GM19239 (cell line): ENCODE results near the gene TNFAIP8L3.
"Not testable (repeated sequence)": the region's sequence is repeated elsewhere in the genome, so short reads cannot be mapped to it uniquely, and the experiment has no call there.

Experiments
- DNase-seq: peaks from one replicate; pipeline ENCODE4 v3.0.0; 2011; ENCODE audit warnings: low spot score; ENCODE audit not compliant: insufficient read length
- FAIRE-seq: peaks from 2 replicates; lab custom pipeline; 2011; peaks lifted over from hg19 to GRCh38; lab: Jason Lieb, UNC

Gene TNFAIP8L3

DNA sequence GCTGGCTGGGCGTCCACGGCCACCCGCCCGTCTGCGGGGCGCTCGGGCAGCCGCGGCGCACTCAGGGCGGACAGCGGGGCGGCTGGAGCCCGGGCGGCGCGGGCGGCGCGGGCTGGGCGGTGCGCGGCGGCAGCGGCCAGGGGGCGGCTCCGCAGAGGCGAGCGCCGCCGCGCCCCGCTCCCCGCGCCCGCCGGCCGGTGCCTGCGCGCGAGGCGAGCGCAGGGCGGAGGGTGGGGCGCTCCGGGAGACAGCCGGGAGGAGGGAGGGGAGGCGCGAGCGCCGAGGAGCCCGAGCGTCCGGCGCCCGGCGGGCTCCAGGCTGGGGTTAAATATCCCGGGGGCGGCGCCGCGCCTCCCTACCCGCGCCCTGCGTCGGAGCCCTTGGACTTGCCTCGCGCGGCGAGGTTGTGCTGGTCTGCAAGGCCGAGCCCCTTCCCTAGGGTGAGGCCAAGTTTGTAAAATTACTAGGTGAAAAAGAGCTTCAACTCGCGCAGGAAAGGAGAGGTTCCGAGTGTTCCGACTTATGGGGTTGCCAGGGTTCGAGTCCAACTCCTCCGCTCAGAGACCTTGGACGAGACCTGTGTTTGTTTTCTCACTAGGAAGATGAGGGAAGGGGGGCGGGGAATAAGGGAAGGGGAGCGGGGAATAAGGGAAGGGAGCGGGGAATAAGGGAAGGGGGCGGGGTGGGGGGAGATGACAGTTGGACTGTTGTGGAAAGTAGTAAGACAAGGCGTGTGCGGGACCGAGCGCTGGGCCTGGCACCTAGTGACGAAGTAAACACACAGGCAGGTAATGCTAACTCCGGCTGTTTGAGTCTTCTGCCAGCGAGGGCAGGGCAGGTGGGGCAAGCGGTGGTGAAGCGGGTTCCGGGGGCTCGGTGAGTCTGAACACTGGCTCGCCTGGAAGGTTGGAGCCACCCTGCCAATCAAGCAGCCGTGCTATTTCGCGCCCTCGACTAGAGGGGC is at the start of gene TNFAIP8L3:
TSS of gene TNFAIP8L3 (minus strand) at position 301 of the 964 bp plus-strand sequence. CDS start 311 bp downstream, outside the sequence.
- no peak for DNase-seq

DNA sequence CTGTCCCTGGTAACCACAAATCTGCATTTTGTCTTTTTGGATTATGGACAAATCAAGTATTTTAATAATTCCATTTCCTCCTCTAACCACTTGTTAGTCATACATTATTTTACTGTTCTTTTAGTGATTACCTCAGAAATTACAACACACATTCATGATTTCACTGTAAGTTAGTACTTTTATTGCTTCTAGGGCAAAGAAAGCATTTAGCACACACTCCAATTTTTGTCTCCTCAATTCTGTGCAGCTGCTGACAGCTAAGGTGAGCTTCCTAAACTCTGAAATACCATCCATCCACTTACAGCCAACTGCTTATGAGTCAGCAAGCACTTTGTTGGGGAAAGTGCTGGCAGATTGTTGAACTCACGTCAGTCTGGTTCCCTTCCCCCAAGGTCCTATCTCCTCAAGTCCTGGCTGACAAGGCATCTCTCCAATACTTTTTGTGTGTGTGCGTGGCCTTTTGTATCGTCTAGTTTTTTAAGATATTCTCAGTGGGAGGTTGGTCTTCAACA is 49.4 kb upstream of the TNFAIP8L3 start:
- DNase-seq (no peak), FAIRE-seq (no peak)

More for the DNA sequence above, at the start of gene TNFAIP8L3:
- no peak for FAIRE-seq

GRCh38 chr15:51140347-51140746 is 45.6 kb upstream of the TNFAIP8L3 start:
- DNase-seq, FAIRE-seq: not testable (repeated sequence)

- FAIRE-seq (no peak), DNase-seq (no peak)
Measured at GRCh38 chr15:51139091-51139490, 44.4 kb upstream of the TNFAIP8L3 start.

- FAIRE-seq (no peak), DNase-seq (no peak)
Measured at GRCh38 chr15:51137880-51138430, 43.2 kb upstream of the TNFAIP8L3 start.

DNA sequence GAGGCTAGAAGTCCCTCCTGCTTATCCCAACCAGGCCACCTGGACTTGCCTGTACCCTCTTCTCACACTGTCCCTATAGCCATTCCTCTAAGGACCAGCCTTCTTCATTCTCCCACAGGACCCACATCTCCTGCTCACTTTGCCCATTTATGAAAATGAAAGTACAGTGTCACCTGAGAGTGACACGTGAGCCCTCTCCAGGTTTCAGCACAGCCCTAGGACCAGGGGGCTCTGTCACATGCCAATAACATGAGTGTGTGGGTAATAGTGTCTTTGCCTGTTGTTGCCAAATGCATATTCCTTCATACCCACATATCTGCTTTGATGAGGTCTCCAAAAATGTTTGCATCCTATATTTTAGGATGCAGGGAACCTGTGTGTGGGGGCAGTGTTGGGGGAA is 42.3 kb upstream of the TNFAIP8L3 start:
- FAIRE-seq (no peak), DNase-seq (no peak)

DNA sequence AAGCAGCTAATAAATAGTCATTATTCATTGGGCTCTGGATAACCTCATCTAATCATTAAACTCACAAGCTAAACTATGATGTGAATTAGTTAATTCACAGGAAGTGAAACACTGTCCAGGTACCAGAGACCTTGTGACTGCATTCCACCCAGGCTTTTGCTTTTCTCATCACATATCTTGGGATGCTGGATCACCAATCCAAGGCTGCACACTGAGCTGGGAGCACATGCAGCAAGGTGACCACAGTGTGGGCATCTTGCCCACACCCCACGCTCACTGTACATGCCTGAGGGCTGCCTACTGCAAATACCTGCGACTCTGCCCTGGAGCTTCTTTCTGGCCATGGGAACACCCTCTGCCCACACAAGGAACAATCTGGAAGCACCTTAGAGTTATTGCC is 40.6 kb upstream of the TNFAIP8L3 start:
- FAIRE-seq (no peak), DNase-seq (no peak)

GRCh38 chr15:51134416-51135199 is 39.9 kb upstream of the TNFAIP8L3 start:
- DNase-seq (no peak), FAIRE-seq (no peak)

GRCh38 chr15:51133140-51133765 is 38.5 kb upstream of the TNFAIP8L3 start:
- no peak for FAIRE-seq
- DNase-seq, result no peak

DNA sequence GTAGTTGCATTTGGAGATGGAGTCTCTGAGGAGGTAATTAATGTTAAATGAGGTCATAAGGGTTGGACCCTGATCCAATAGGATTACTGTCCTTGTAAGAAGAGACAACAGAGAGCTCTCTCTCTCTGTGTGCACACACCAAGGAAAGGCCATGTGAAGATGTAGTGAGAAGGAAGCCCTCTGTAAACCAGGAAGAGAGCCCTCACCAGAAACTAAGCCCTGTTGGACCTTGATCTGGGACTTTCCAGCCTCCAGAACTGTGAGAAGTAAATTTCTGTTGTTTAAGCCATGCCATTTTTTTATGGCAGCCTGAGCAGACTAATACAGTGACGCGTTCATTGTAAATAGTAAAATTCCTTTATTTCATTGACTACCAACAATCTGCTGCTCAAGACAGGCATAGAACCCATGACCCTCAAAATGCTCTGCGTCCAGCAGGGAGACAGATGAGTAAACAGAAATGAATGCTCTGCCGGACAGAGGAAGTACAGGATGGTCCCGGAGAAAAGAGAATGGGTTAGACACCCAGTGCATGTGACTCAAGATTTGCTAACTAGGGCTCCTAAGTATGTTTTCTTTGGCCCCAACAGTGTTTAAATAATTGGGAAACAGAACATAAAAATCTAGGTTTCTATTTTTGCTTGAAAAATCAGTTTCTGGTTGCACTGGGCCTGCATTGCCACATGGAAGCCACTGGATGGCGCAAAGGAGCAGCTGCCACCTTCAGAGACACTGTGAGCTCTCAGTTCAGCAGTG is 37.9 kb upstream of the TNFAIP8L3 start:
- DNase-seq (no peak), FAIRE-seq (no peak)

- DNase-seq, result no peak
- FAIRE-seq, result no peak
Measured at GRCh38 chr15:51131596-51132290, 37.0 kb upstream of the TNFAIP8L3 start.

DNA sequence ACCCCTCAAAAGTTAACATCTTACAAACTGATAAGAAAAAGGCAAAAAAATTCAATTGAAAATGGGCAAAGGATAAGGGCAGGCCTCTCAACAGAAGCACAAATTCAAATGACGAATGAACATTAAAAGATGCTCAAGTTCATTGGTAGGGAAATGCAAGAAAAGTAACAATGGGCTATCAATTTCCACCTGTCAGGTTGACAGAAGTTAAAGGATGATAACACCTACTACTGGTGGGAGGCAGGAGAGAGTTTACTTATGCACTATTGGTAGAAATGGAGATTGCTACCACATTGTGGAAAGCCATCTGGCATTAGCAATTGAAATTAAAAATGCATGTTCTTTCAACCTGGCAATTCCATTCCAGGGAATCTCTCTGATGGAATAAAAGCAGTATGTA is 35.6 kb upstream of the TNFAIP8L3 start:
- FAIRE-seq (no peak), DNase-seq (no peak)

DNA sequence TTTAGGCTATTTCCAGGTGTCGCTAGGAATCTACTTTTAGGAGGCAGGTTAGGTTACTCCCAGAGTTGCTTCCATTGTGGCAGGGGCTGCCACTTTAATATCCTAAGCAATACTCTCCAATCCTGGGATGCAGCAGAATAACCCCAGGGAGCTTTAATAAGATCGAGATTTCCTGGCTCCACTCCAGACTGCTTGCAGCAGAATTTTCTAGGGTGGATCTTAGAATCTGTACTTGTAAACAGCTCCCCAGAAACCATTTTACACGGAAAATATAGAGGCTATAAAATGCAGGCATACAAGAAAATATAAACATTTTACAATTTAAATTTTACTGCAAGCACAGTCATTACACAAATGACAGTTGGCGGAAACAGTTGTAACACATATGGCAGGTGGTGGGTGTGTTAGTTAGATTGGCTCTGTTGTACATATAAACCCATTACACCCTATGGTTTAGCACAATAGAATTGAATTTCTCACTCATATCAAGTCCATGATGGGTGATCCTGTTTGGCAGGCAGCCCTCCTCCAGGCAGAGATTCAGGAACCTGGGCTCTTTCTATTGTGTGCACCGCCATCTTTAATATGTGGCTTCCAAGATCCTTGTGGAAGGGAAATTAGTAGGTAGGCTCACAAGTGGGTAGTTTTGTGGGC is 35.0 kb upstream of the TNFAIP8L3 start:
- no peak for DNase-seq
- no peak for FAIRE-seq

DNA sequence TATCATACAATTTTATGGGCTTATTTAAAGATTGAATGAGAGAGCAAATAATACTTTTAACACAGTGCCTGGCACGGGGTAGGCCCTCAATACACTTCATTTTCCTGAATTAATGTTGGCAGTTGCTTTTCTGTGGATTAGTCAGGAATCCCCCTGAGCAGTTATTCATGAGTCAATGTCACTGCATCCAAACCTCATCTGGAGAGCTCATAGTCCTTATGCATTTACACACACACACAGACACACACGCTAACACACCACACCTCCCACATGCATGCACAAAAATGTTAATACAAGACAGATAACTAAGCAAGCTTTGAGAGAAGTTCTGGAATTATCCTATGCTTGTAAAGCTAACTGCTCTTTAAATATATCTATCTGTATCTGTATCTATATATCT is 34.0 kb upstream of the TNFAIP8L3 start:
- FAIRE-seq, result no peak

GRCh38 chr15:51126842-51127241 is 32.1 kb upstream of the TNFAIP8L3 start:
- FAIRE-seq (no peak), DNase-seq (no peak)

More for the DNA sequence above, 34.0 kb upstream of the TNFAIP8L3 start:
- DNase-seq, result no peak

DNA sequence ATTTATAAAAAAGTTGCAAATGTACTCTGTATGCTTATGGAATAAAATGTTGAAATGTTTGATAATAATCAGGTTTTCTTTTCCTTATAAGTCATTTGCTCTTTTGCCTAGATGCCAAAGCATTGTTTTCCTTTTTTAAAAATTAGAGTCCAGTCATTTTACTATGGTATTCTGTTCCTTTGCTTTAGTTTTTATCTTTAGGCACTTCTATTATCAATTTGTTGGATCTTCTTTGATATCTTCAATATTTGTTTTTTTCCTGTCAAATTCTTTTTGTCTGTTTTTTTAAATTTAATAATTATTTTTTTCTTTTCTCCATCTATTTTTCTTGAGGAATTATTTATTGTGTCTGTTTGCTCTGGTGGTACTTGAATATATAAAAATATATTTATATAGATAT is 28.3 kb upstream of the TNFAIP8L3 start:
- DNase-seq, FAIRE-seq: not testable (repeated sequence)

GRCh38 chr15:51121631-51122225 is 27.0 kb upstream of the TNFAIP8L3 start:
- DNase-seq (no peak), FAIRE-seq (no peak)

GRCh38 chr15:51121118-51121517 is 26.4 kb upstream of the TNFAIP8L3 start:
- DNase-seq, result no peak

More at GRCh38 chr15:51121118-51121517, 26.4 kb upstream of the TNFAIP8L3 start:
- FAIRE-seq, result no peak
